Left lung (tissue), 10 donors: ENCODE results near the gene LATS2. TPM values are rescaled to one million over a fixed set of nuclear protein-coding genes. Genes with fewer than 3 reads are reported as not detected.

Experiments used
- ATAC-seq: fragments of 200-7000 bp; cut with Tn5 transposase; one replicate; pipeline ENCODE4 v1.9.1; 2020; ENCODE audit warnings: moderate library complexity
- DNase-seq, 4 donors: peaks; one replicate each; pipeline ENCODE4 v3.0.0-alpha.2; 2013 to 2020
- H3K27ac ChIP-seq, 2 donors: fragments of 200-600 bp; sonication (generic) in 1 of 2; one replicate each; pipeline versions ENCODE4 v1.5.0 to v1.8.0; 2020 to 2021
- H3K27me3 ChIP-seq, 2 donors: fragments of 200-600 bp; sonication (generic) in 1 of 2; one replicate each; pipeline versions ENCODE4 v1.5.0 to v1.8.0; 2020 to 2021
- H3K36me3 ChIP-seq, 2 donors: fragments of 200-600 bp; sonication (generic) in 1 of 2; one replicate each; pipeline versions ENCODE4 v1.5.0 to v1.8.0; 2020 to 2021
- H3K4me1 ChIP-seq, 2 donors: fragments of 200-600 bp; one replicate each; pipeline ENCODE4 v1.8.0; 2021
- H3K4me3 ChIP-seq, 2 donors: fragments of 200-600 bp; sonication (generic) in 1 of 2; one replicate each; pipeline versions ENCODE4 v1.5.0 to v1.8.0; 2020 to 2021; ENCODE audit warnings: mild to moderate bottlenecking in 1 of 2
- H3K9me3 ChIP-seq, 2 donors: fragments of 200-600 bp; sonication (generic) in 1 of 2; one replicate each; pipeline versions ENCODE4 v1.5.0 to v1.8.0; 2020 to 2021
- CTCF ChIP-seq, 2 donors: fragments of 200-600 bp; sonication (generic) in 1 of 2; IDR thresholded peaks; one replicate each; pipeline versions ENCODE4 v1.5.0 to v1.8.0; 2021; ENCODE audit warnings: antibody characterized with exemption in 2 of 2
- intact Hi-C, 2 donors: fragments of 100-400 bp; cut with DNase I; formaldehyde crosslinking; loops; one replicate each; pipeline versions ENCODE4 v1.11.2 to v1.14.2; 2022
- polyA plus RNA-seq, 6 donors: library from polyadenylated mRNA; unstranded; fragments of 120-200 nt; gene quantifications; one replicate each; pipeline ENCODE4 v1.2.1, GENCODE V29; 2013; ENCODE audit not compliant: insufficient read length in 6 of 6
- total RNA-seq, 2 donors: library from RNA; stranded (reverse); fragmentation: NEBNext Ultra II Directional; extraction: Animal tissue kit (Norgen Biotek cat#: 25700); gene quantifications; one replicate each; pipeline ENCODE4 v1.2.1, GENCODE V29; 2021
- donor health status: DM: no; HTN: yes; CAD: no.
- donor health status: DM: no; HTN: no; CAD: no.

Gene LATS2
- total and polyA plus RNA-seq, 8 donors = 13.2 to 31.9 (median 17.0) TPM

GRCh38 chr13:21013682-21014038 is 47.7 kb downstream of the LATS2 start:
- intact Hi-C loops = no loop called here
- DNase-seq (no peak), ATAC-seq (no peak)
- Histone ChIP-seq H3K9me3 (no peaks in the 10 kb centered on the region), H3K4me3 (no peak overlapping the region), H3K4me1 (peaks cover 15 to 66% of the 10 kb centered on the region in 2 donors), H3K27ac (peak overlapping the region in 1 of 2 donors; percentile 13), H3K36me3 (no peaks in the 10 kb centered on the region), H3K27me3 (no peaks in the 10 kb centered on the region)
- TF ChIP-seq CTCF (IDR thresholded peaks at IDR 0.05) = no peak

GRCh38 chr13:21012841-21013681 is 48.3 kb downstream of the LATS2 start:
- peaks cover 15 to 60% of the 10 kb centered on the region in 2 donors for H3K4me1 ChIP-seq

GRCh38 chr13:21012211-21012610 is 49.2 kb downstream of the LATS2 start:
- H3K27ac ChIP-seq = no peak overlapping the region
- no peaks in the 10 kb centered on the region for H3K9me3 ChIP-seq
- no peak overlapping the region for H3K4me3 ChIP-seq
- H3K4me1 ChIP-seq = peaks cover 15 to 51% of the 10 kb centered on the region in 2 donors
- no peaks in the 10 kb centered on the region for H3K27me3 ChIP-seq
- no peak for DNase-seq
- no peak for TF ChIP-seq CTCF (IDR thresholded peaks at IDR 0.05)
- ATAC-seq = no peak
- intact Hi-C loops = no loop called here
- no peaks in the 10 kb centered on the region for H3K36me3 ChIP-seq

More at GRCh38 chr13:21012841-21013681, 48.3 kb downstream of the LATS2 start:
- H3K9me3 ChIP-seq = no peaks in the 10 kb centered on the region
- H3K36me3 ChIP-seq = no peaks in the 10 kb centered on the region
- no peak overlapping the region for H3K4me3 ChIP-seq
- ATAC-seq = no peak
- H3K27me3 ChIP-seq = no peaks in the 10 kb centered on the region
- TF ChIP-seq CTCF (IDR thresholded peaks at IDR 0.05) = no peak
- peak overlapping the region in 1 of 2 donors; percentile 13 for H3K27ac ChIP-seq
- intact Hi-C loops = no loop called here
- no peak for DNase-seq

GRCh38 chr13:21011378-21011777 is 50.0 kb downstream of the LATS2 start:
- no peaks in the 10 kb centered on the region for H3K27me3 ChIP-seq
- H3K4me3 ChIP-seq = no peak overlapping the region
- no peaks in the 10 kb centered on the region for H3K36me3 ChIP-seq
- no peak for TF ChIP-seq CTCF (IDR thresholded peaks at IDR 0.05)
- DNase-seq (no peak), ATAC-seq (no peak)
- no peak overlapping the region for H3K27ac ChIP-seq
- H3K4me1 ChIP-seq = peaks cover 8 to 43% of the 10 kb centered on the region in 2 donors
- intact Hi-C loops = no loop called here
- H3K9me3 ChIP-seq = no peaks in the 10 kb centered on the region

- intact Hi-C loops = no loop called here
- no peak overlapping the region for H3K4me3 ChIP-seq
- ATAC-seq = no peak
These were observed 50.8 kb downstream of the LATS2 start for GRCh38 chr13:21010621-21011020.

More at GRCh38 chr13:21010621-21011020, 50.8 kb downstream of the LATS2 start:
- Histone ChIP-seq H3K36me3 (no peaks in the 10 kb centered on the region), H3K27me3 (no peaks in the 10 kb centered on the region), H3K9me3 (no peaks in the 10 kb centered on the region), H3K27ac (no peak overlapping the region), H3K4me1 (peaks cover 8 to 35% of the 10 kb centered on the region in 2 donors)
- TF ChIP-seq CTCF (IDR thresholded peaks at IDR 0.05) = no peak
- DNase-seq = no peak
